Heart right ventricle (tissue), 16 donors: ENCODE measurements around the gene MAN1A2. TPM values are rescaled to one million over a fixed set of nuclear protein-coding genes. Genes with fewer than 3 reads are reported as not detected.

Experiments
- ATAC-seq, 8 donors: fragments of 200-7000 bp; cut with Tn5 transposase; one replicate each; pipeline ENCODE4 v1.9.1; 2020; ENCODE audit warnings: mild to moderate bottlenecking in 8 of 8, moderate library complexity in 8 of 8, moderate number of reproducible peaks in 1 of 8
- DNase-seq, 2 donors: peaks; one replicate each; pipeline ENCODE4 v3.0.0-alpha.2; 2020
- H3K27ac ChIP-seq, 10 donors: fragments of 200-600 bp; sonication (generic) in 2 of 10; one replicate each; pipeline versions ENCODE4 v1.5.0 to v1.8.0; 2020 to 2022; ENCODE audit warnings: mild to moderate bottlenecking in 3 of 10
- H3K27me3 ChIP-seq, 7 donors: fragments of 200-600 bp; one replicate each; pipeline ENCODE4 v1.8.0; 2021 to 2022; ENCODE audit warnings: mild to moderate bottlenecking in 2 of 7
- H3K36me3 ChIP-seq, 9 donors: fragments of 200-600 bp; sonication (generic) in 1 of 9; one replicate each; pipeline versions ENCODE4 v1.5.0 to v1.8.0; 2020 to 2022; ENCODE audit warnings: mild to moderate bottlenecking in 2 of 9
- H3K4me1 ChIP-seq, 9 donors: fragments of 200-600 bp; sonication (generic) in 1 of 9; one replicate each; pipeline versions ENCODE4 v1.5.0 to v1.8.0; 2020 to 2022; ENCODE audit warnings: mild to moderate bottlenecking in 4 of 9
- H3K4me3 ChIP-seq, 10 donors: fragments of 200-600 bp; sonication (generic) in 2 of 10; one replicate each; pipeline versions ENCODE4 v1.5.0 to v1.8.0; 2020 to 2022; ENCODE audit warnings: mild to moderate bottlenecking in 7 of 10, moderate library complexity in 2 of 10
- H3K9me3 ChIP-seq, 11 donors: fragments of 200-600 bp in 10 of 11; sonication (generic) in 2 of 11; one replicate each; pipeline versions ENCODE4 v1.5.0 to v1.8.0; 2013 to 2022; ENCODE audit warnings: mild to moderate bottlenecking in 2 of 11, control low read depth in 1 of 11, moderate library complexity in 1 of 11
- whole genome bisulfite sequencing, 2 donors: extraction: QIAGEN DNeasy Blood & Tissue Kit; methylation state at CpG; one replicate each; pipeline ENCODE4 v1.1.7; 2013; ENCODE audit warnings: inconsistent platforms in 1 of 2; 5-methylcytosine and 5-hydroxymethylcytosine counted together
- intact Hi-C, 10 donors: fragments of 100-400 bp; cut with DNase I; formaldehyde crosslinking; loops; one replicate each; pipeline versions ENCODE4 v1.11.1 to v1.14.2; 2022
- polyA plus RNA-seq, 2 donors: library from polyadenylated mRNA; stranded (reverse); fragments of 200-250 nt; gene quantifications; one replicate each; pipeline ENCODE4 v1.2.3, GENCODE V29; 2013
- total RNA-seq, 10 donors: library from RNA; stranded (reverse); fragmentation: NEBNext Ultra II Directional in 3 of 10; extraction: Animal tissue kit (Norgen Biotek cat#: 25700) in 3 of 10; gene quantifications; one replicate each; pipeline versions ENCODE4 v1.2.1 to v1.2.4, GENCODE V29; 2021 to 2023
- TF ChIP-seq, protein P1 (sequence below), 9 donors: fragments of 200-600 bp; sonication (generic) in 2 of 9; IDR thresholded peaks; one replicate each; pipeline versions ENCODE4 v1.5.0 to v1.8.0; 2021 to 2022; ENCODE audit warnings: antibody characterized with exemption in 9 of 9, mild to moderate bottlenecking in 5 of 9, moderate library complexity in 1 of 9
- donor health status: Arrhythmogenic right ventricular cardiomyopathy.
- donor health status: ischemic (EF 13 %, LVEDD 7.1; RV severe dilation, severe dysfunction).
- donor health status: healthy with polysubstance abuse.
- donor health status: DM: no; HTN: yes; CAD: no.
- donor health status: DM: no; HTN: no; CAD: no.
- donor health status: ischemic (EF 25% LVEDD 6.9; RV normal size, moderate dysfunction).
- donor health status: ischemic (EF 25% LVEDD 5.7; RV mildly dilated, moderate dysfunction).
- donor health status: healthy.
- donor health status: DM: yes; HTN: yes; CAD: no.
- donor health status: Ischemic cardiomyopathy.
- donor health status: ischemic (EF 35%, LVEDD 5.7; RV mildly dilated, moderate dysfunction).
- donor health status: nonischemic (EF 11% LVEDD 7.7; RV severe dilation, severe dysfunction).
- donor health status: DM: yes; HTN: yes; CAD: no.
- donor health status: PGD.
- donor health status: ischemic (EF 29% LVEDD 5.4; RV normal size, mild dysfunction).
- donor health status: nonischemic (EF 23%, LVEDD 6.1; RV moderate dilation, normal function).

Gene MAN1A2
- total and polyA plus RNA-seq, 12 donors = 5.1 to 37.3 (median 26.0) TPM

DNA sequence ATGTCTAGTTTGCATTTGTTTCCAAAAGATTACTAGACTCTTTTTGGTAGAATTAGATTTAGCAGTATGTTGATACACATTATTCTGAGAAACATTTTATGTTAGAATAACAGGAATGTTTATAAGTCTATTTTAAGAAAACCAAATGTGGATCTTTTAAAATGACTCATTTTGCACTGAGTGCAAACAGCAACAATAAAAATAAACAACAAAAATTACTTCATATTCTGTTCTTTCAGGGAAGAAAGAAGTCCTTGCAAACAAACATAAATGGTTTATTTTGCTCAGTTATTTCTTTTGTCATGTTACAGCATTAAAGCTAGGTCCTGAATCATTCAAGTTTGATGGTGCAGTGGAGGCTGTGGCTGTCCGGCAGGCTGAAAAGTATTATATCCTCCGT, 131.8 kb downstream of the MAN1A2 start:
- H3K4me1 ChIP-seq = no peaks in the 10 kb centered on the region
- no peak overlapping the region for H3K4me3 ChIP-seq
- H3K27ac ChIP-seq = no peak overlapping the region
- H3K36me3 ChIP-seq = peaks cover 0 to 79% (median 0%) of the 10 kb centered on the region in 9 donors
- WGBS, 2 donors = 94 to 97% methylated on average over 2 of the region's 2 CpGs
- intact Hi-C loops = loop anchor here in 1 of 10 donors (2.0 kb wide), 1 partner anchor 70 kb away; no protein-coding TSS in a partner anchor
- H3K27me3 ChIP-seq = no peaks in the 10 kb centered on the region
- no peaks in the 10 kb centered on the region for H3K9me3 ChIP-seq
- ATAC-seq (no peak), DNase-seq (no peak)
- TF ChIP-seq, protein P1, sequence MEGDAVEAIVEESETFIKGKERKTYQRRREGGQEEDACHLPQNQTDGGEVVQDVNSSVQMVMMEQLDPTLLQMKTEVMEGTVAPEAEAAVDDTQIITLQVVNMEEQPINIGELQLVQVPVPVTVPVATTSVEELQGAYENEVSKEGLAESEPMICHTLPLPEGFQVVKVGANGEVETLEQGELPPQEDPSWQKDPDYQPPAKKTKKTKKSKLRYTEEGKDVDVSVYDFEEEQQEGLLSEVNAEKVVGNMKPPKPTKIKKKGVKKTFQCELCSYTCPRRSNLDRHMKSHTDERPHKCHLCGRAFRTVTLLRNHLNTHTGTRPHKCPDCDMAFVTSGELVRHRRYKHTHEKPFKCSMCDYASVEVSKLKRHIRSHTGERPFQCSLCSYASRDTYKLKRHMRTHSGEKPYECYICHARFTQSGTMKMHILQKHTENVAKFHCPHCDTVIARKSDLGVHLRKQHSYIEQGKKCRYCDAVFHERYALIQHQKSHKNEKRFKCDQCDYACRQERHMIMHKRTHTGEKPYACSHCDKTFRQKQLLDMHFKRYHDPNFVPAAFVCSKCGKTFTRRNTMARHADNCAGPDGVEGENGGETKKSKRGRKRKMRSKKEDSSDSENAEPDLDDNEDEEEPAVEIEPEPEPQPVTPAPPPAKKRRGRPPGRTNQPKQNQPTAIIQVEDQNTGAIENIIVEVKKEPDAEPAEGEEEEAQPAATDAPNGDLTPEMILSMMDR (IDR thresholded peaks at IDR 0.05) = no peak

DNA sequence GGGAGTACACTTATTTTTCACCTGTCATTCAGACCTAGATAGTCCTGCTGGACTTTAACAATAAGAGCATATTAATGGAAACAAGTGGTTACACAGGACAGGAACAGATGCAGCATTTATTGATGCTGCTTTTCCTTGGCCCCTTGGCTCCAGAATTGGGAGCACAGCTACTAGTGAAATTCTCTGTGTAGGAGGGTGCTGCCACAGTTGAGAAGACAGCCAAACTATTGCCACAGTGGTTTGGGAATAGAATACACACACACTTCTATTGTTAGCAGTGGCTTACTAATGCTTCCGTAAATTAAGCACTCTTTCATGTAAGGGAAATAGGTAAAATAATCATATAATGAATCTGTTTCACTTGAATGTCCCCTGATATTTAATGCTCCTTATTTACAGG, 133.3 kb downstream of the MAN1A2 start:
- TF ChIP-seq, protein P1 (IDR thresholded peaks at IDR 0.05) = no peak
- Histone ChIP-seq H3K9me3 (no peaks in the 10 kb centered on the region), H3K4me1 (no peaks in the 10 kb centered on the region), H3K27ac (no peak overlapping the region), H3K27me3 (no peaks in the 10 kb centered on the region), H3K4me3 (no peak overlapping the region), H3K36me3 (peaks cover 0 to 84% (median 4%) of the 10 kb centered on the region in 9 donors)
- DNase-seq = no peak
- intact Hi-C loops = no loop called here
- ATAC-seq = no peak
- 95 to 96% methylated on average over 1 of the region's 1 CpG for WGBS, 2 donors

GRCh38 chr1:117501281-117501680, 134.0 kb downstream of the MAN1A2 start:
- Histone ChIP-seq H3K36me3 (peaks cover 0 to 86% (median 4%) of the 10 kb centered on the region in 9 donors), H3K4me1 (no peaks in the 10 kb centered on the region), H3K9me3 (no peaks in the 10 kb centered on the region), H3K27ac (no peak overlapping the region), H3K4me3 (no peak overlapping the region), H3K27me3 (no peaks in the 10 kb centered on the region)
- 93 to 99% methylated on average over 3 of the region's 3 CpGs for WGBS, 2 donors
- TF ChIP-seq, protein P1 (IDR thresholded peaks at IDR 0.05) = no peak
- ATAC-seq = no peak
- intact Hi-C loops = no loop called here
- no peak for DNase-seq

DNA sequence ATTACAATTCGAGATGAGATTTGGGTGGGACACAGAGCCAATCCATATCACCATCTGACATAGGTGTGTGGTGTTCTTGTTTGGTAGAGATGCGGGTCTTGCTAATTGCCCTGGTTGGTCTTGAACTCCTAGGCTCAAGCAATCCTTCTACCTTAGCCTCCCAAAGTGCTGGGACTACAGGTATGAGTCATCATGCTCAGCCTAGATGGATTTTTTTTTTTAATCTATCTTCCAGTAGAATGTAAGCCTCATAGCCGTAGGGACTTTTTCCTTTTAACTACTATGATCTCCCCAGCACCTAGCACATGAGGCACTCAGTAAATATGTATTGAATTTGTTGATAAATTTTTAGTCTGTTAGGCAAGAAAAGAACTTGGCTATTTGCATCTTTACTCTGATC, 144.0 kb downstream of the MAN1A2 start:
- Histone ChIP-seq H3K4me1 (no peaks in the 10 kb centered on the region), H3K9me3 (no peaks in the 10 kb centered on the region), H3K27me3 (no peaks in the 10 kb centered on the region), H3K36me3 (peaks cover 0 to 65% (median 6%) of the 10 kb centered on the region in 9 donors), H3K4me3 (no peak overlapping the region), H3K27ac (no peak overlapping the region)
- 84 to 89% methylated on average over 3 of the region's 3 CpGs for WGBS, 2 donors
- TF ChIP-seq, protein P1 (IDR thresholded peaks at IDR 0.05) = no peak
- intact Hi-C loops = loop anchor here in 9 of 10 donors (5.0 to 10.0 kb wide), 3 partner anchors 246 to 384 kb away; no protein-coding TSS in a partner anchor
- DNase-seq (no peak), ATAC-seq (no peak)
